Measurements from ENCODE around the gene FAM170B. TPM values are rescaled to one million over a fixed set of nuclear protein-coding genes. Genes with fewer than 3 reads are reported as not detected.

FAM170B gene
- total and polyA plus RNA-seq, 9 of the 15 experiments (the other 6 are each of a cell fraction or from before 2014, with no cell fraction given), result 0.11 to 0.21 TPM; not detected in 7

DNA sequence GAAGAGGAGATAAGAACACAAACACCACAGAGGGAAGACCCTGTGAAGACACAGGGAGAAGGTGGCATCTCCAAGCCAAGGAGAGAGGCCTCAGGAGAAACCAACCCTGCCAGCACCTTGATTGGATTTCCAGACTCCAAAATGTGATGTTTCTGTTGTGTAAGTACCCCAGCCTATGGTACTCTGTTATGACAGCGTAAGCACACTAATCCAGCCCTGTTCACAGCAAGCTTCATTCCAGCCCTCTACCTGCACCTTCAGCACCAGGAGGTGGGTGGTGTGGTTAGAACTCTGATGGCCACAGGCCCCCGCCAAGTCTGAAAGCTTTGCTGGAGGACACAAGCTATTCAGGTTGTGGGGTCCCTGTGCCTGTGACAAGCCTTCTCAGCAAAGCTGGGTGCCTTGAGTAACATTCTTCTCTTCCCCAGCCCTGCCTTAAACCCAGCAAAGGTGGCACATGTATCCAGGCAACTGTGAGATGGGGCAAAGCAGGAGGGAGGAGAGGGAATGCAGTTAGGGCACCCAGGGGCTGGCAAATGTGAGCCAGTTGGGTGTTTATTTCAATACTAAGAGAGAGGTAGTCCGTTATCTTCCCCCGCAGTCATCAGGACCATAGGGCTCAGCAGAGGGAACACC is 23.0 kb downstream of the FAM170B start (continued):
- TF ChIP-seq, protein P1, sequence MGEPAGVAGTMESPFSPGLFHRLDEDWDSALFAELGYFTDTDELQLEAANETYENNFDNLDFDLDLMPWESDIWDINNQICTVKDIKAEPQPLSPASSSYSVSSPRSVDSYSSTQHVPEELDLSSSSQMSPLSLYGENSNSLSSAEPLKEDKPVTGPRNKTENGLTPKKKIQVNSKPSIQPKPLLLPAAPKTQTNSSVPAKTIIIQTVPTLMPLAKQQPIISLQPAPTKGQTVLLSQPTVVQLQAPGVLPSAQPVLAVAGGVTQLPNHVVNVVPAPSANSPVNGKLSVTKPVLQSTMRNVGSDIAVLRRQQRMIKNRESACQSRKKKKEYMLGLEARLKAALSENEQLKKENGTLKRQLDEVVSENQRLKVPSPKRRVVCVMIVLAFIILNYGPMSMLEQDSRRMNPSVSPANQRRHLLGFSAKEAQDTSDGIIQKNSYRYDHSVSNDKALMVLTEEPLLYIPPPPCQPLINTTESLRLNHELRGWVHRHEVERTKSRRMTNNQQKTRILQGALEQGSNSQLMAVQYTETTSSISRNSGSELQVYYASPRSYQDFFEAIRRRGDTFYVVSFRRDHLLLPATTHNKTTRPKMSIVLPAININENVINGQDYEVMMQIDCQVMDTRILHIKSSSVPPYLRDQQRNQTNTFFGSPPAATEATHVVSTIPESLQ (CRISPR knock-in tag; IDR thresholded peaks at IDR 0.05), result no peak
- TF ChIP-seq EP300 (IDR thresholded peaks at IDR 0.05; ENCODE audit: low read length) (no peak), U2AF1 (optimal IDR thresholded peaks at IDR 0.05; ENCODE audit: low read depth, low read length) (no peak), HLTF (IDR thresholded peaks at IDR 0.05) (no peak), ZNF668 (CRISPR knock-in tag; IDR thresholded peaks at IDR 0.05) (no peak), ZFX (CRISPR knock-in tag; IDR thresholded peaks at IDR 0.05) (no peak), MCM3 (IDR thresholded peaks at IDR 0.05) (no peak), ZNF384 (IDR thresholded peaks at IDR 0.05; ENCODE audit: low read depth, low read length) (no peak)

DNA sequence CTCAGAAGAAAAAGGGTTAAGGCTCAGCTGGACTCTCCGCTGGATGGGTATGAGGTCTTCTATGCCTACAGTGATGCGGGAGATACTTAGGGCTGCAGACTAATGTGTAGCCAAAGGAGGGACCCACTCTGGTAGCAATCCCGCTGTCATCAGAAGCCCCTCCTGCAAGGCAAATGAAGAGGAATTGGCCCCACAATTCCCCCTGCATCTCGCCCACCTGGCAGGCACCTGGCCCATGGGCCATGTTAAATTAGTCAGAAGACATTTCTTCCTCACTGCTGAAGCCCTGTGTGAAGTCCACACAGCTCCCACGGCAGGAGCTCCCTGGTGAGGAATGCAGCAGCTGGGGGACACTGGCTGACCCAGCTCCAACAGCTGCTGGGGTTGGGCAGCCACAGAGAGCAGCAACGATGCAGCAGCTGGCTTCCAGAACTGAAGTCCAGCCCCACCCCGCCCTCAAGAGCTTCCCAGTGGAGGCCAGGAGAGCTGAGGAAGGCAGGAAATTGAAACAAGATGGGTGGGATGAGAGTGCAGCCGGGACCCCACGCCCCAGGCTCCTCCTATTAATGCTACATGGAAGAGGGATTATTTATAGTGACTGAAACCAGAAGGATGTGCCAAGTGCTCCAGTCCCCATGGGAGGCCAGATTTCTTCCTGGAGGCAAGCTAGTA is 24.0 kb downstream of the FAM170B start:
- TF ChIP-seq POLR2G (IDR thresholded peaks at IDR 0.05; ENCODE audit: low read depth, low read length), result 0 out of 2 replicates have a peak, but pooled peaks have one; percentile 15
- TF ChIP-seq NONO (IDR thresholded peaks at IDR 0.05; ENCODE audit: low read depth in 2 of 2, low read length in 1 of 2), result no peak
- Histone ChIP-seq H3K9me1 (ENCODE audit: control insufficient read depth, insufficient read depth, low read length) (no peaks in the 10 kb centered on the region), H3K27me3 (ENCODE audit: control insufficient read depth in 2 of 2, insufficient read depth in 2 of 2, low read length in 2 of 2) (no peaks in the 10 kb centered on the region), H3K4me3 (no peak overlapping the region), H3K4me2 (ENCODE audit: insufficient read depth, low read length) (no peak overlapping the region), H4K20me1 (replicated peaks; ENCODE audit: control insufficient read depth, insufficient read depth, low read length) (no peaks in the 10 kb centered on the region), H2AFZ (ENCODE audit: low read depth, low read length) (no peak overlapping the region), H3K27ac (ENCODE audit: extremely low read depth, low read depth, low read length) (no peak overlapping the region), H3K4me1 (replicated peaks in 1 of 2; ENCODE audit: control insufficient read depth in 2 of 2, insufficient read depth in 2 of 2, low read length in 2 of 2) (peaks cover 4 to 18% of the 10 kb centered on the region in 2 experiments; a peak in 4 of 5 replicates), H3K9me3 (replicated peaks; ENCODE audit: control insufficient read depth, insufficient read depth, low read depth, low read length) (no peaks in the 10 kb centered on the region), H3K9ac (ENCODE audit: insufficient read depth in 1 of 2, low read depth in 2 of 2, low read length in 2 of 2) (0 out of 4 replicates have a peak overlapping the region, but pooled peaks of 1 of the 2 experiments have one; percentile 8), H3K79me2 (ENCODE audit: control insufficient read depth, insufficient read depth, low read length) (peaks cover 4% of the 10 kb centered on the region; the same call in 2 of the 3 replicates), H3K36me3 (ENCODE audit: control insufficient read depth, insufficient read depth, low read length) (peaks cover 5% of the 10 kb centered on the region; the same call in 2 of the 3 replicates)
- ChIA-PET POLR2A (interaction anchor here (0.7 to 1.6 kb wide), 3 partner anchors 9 to 365 kb away, joined by 3 to 6 read pairs (median 5); no protein-coding TSS in a partner anchor), CTCF (ENCODE audit: low intra/inter-chr PET ratio) (no interaction called here)
- BruUV-seq (replicated peaks), result no TSS peak
- no peak for FAIRE-seq
- intact Hi-C loops (cut with micrococcal nuclease), result no loop called here
- WGBS (ENCODE audit: insufficient coverage, low coverage, missing lambda C conversion rate), result 58% methylated on average over 9 of the region's 9 CpGs
- ATAC-seq, result no peak
- no peak for DNase-seq (ENCODE audit: extremely low read depth in 1 of 4, low spot score in 3 of 4)
- in situ Hi-C loops (cut with MboI), result no loop called here

All from K562 (cell line).